Spinal cord (tissue), 10 donors: ENCODE data around the gene TUBB2A. TPM values are rescaled to one million over a fixed set of nuclear protein-coding genes. Genes with fewer than 3 reads are reported as not detected.
A peak's percentile ranks its signal among the peaks of the same experiment; 100 is the strongest.
"Not testable (repeated sequence)": the region's sequence is repeated elsewhere in the genome, so short reads cannot be mapped to it uniquely, and the experiment has no call there.

Source experiments
- DNase-seq, 6 donors: peaks; one replicate each; pipeline versions ENCODE4 v3.0.0 to v3.0.0-alpha.2; 2013 to 2015; ENCODE audit warnings: low spot score in 6 of 6, low read depth in 4 of 6
- H3K27ac ChIP-seq: one replicate; pipeline ENCODE4 v1.5.1; 2013; ENCODE audit warnings: low read depth, low read length, control low read depth
- H3K27me3 ChIP-seq: one replicate; pipeline ENCODE4 v1.6.1; 2013; ENCODE audit warnings: low read length; ENCODE audit not compliant: control insufficient read depth, insufficient read depth
- H3K36me3 ChIP-seq: one replicate; pipeline ENCODE4 v1.6.1; 2013; ENCODE audit warnings: low read length; ENCODE audit not compliant: control insufficient read depth, insufficient read depth
- H3K4me1 ChIP-seq: one replicate; pipeline ENCODE4 v1.6.1; 2013; ENCODE audit warnings: low read length; ENCODE audit not compliant: control insufficient read depth, insufficient read depth
- H3K4me3 ChIP-seq: one replicate; pipeline ENCODE4 v1.5.1; 2013; ENCODE audit warnings: low read depth, low read length, control low read depth
- H3K9me3 ChIP-seq: one replicate; pipeline ENCODE4 v1.6.1; 2013; ENCODE audit warnings: low read length; ENCODE audit not compliant: control insufficient read depth, insufficient read depth
- WGBS: methylation state at CpG from one replicate; pipeline ENCODE4 v1.1.5; 2013; ENCODE audit warnings: missing lambda C conversion rate; ENCODE audit not compliant: insufficient coverage; 5-methylcytosine and 5-hydroxymethylcytosine counted together
- polyA plus RNA-seq, 2 donors: library from polyadenylated mRNA; unstranded; fragments of 120-200 nt; gene quantifications; one replicate each; pipeline ENCODE4 v1.2.1, GENCODE V29; 2013; ENCODE audit not compliant: insufficient read length in 2 of 2
- total RNA-seq, 2 donors: library from RNA; depleted of rRNA in 1 of 2; stranded (reverse); fragments of 120-200 nt in 1 of 2; fragments of >200 nt in 1 of 2; gene quantifications; one replicate each; pipeline versions ENCODE4 v1.2.3 to v1.2.4, GENCODE V29; 2013 to 2014
- donor health status: healthy.

TUBB2A gene
- total and polyA plus RNA-seq, 4 donors = 476 to 2,011 (median 1,322) TPM

- DNase-seq, H3K27ac ChIP-seq, H3K36me3 ChIP-seq, H3K9me3 ChIP-seq, H3K4me1 ChIP-seq, H3K27me3 ChIP-seq, H3K4me3 ChIP-seq: not testable (repeated sequence)
- 85% methylated on average over 14 of the region's 17 CpGs for WGBS
Measured at GRCh38 chr6:3171313-3172175, 14.2 kb upstream of the TUBB2A start.

- H3K9me3 ChIP-seq, H3K4me3 ChIP-seq, H3K27ac ChIP-seq, DNase-seq, H3K27me3 ChIP-seq, H3K36me3 ChIP-seq, H3K4me1 ChIP-seq: not testable (repeated sequence)
- 87% methylated on average over 24 of the region's 24 CpGs for whole genome bisulfite sequencing
Measured at GRCh38 chr6:3170676-3171075, 13.3 kb upstream of the TUBB2A start.

GRCh38 chr6:3168046-3168445 lies 10.7 kb upstream of the TUBB2A start:
- H3K9me3 ChIP-seq, H3K4me3 ChIP-seq, H3K4me1 ChIP-seq, H3K36me3 ChIP-seq, H3K27ac ChIP-seq, DNase-seq, H3K27me3 ChIP-seq: not testable (repeated sequence)
- 90% methylated on average over 7 of the region's 10 CpGs for WGBS

GRCh38 chr6:3166535-3167225 lies 9.3 kb upstream of the TUBB2A start:
- H3K9me3 ChIP-seq, H3K4me3 ChIP-seq, DNase-seq, H3K27ac ChIP-seq, H3K4me1 ChIP-seq, H3K27me3 ChIP-seq, H3K36me3 ChIP-seq: not testable (repeated sequence)
- WGBS = 62% methylated on average over 9 of the region's 10 CpGs

GRCh38 chr6:3165631-3166534 lies 8.5 kb upstream of the TUBB2A start:
- no peak for DNase-seq
- WGBS = 54% methylated on average over 5 of the region's 7 CpGs
- no peak overlapping the region for H3K4me3 ChIP-seq
- no peaks in the 10 kb centered on the region for H3K36me3 ChIP-seq
- H3K9me3 ChIP-seq = no peaks in the 10 kb centered on the region
- no peaks in the 10 kb centered on the region for H3K27me3 ChIP-seq
- H3K27ac ChIP-seq = no peak overlapping the region
- peaks cover 5% of the 10 kb centered on the region for H3K4me1 ChIP-seq

- Histone ChIP-seq H3K4me1 (peaks cover 12% of the 10 kb centered on the region), H3K27me3 (no peaks in the 10 kb centered on the region), H3K27ac (no peak overlapping the region), H3K36me3 (no peaks in the 10 kb centered on the region), H3K9me3 (no peaks in the 10 kb centered on the region), H3K4me3 (no peak overlapping the region)
- 91% methylated on average over 4 of the region's 6 CpGs for WGBS
- DNase-seq = no peak
Measured at GRCh38 chr6:3164388-3164787, 7.0 kb upstream of the TUBB2A start.

- no peaks in the 10 kb centered on the region for H3K9me3 ChIP-seq
- peak overlapping the region; percentile 45 for H3K4me3 ChIP-seq
- H3K4me1 ChIP-seq = peaks cover 18% of the 10 kb centered on the region
- 0% methylated on average over 1 of the region's 13 CpGs for WGBS
- no peak overlapping the region for H3K27ac ChIP-seq
- no peaks in the 10 kb centered on the region for H3K36me3 ChIP-seq
- H3K27me3 ChIP-seq = no peaks in the 10 kb centered on the region
- DNase-seq = no peak
Measured at GRCh38 chr6:3163248-3163594, 5.9 kb upstream of the TUBB2A start.

- peaks cover 20% of the 10 kb centered on the region for H3K4me1 ChIP-seq
- under 1% methylated on average over 56 of the region's 74 CpGs for WGBS
- peak in 4 of 6 donors; percentile 66 to 95 (median 82) for DNase-seq
Measured at GRCh38 chr6:3162565-3163247, 5.4 kb upstream of the TUBB2A start.

GRCh38 chr6:3162067-3162497 lies 4.7 kb upstream of the TUBB2A start:
- peaks cover 20% of the 10 kb centered on the region for H3K4me1 ChIP-seq
- no peaks in the 10 kb centered on the region for H3K36me3 ChIP-seq
- H3K27ac ChIP-seq = no peak overlapping the region
- peak in 2 of 6 donors; percentile 27 to 46 for DNase-seq
- H3K4me3 ChIP-seq = peak overlapping the region; percentile 92
- no peaks in the 10 kb centered on the region for H3K9me3 ChIP-seq
- 38% methylated on average over 4 of the region's 7 CpGs for WGBS
- H3K27me3 ChIP-seq = no peaks in the 10 kb centered on the region

More at GRCh38 chr6:3162565-3163247, 5.4 kb upstream of the TUBB2A start:
- Histone ChIP-seq H3K27ac (peak overlapping the region; percentile 92), H3K27me3 (no peaks in the 10 kb centered on the region), H3K36me3 (no peaks in the 10 kb centered on the region), H3K9me3 (no peaks in the 10 kb centered on the region), H3K4me3 (peak overlapping the region; percentile 92)
